PC-3 (cell line): ENCODE results near the gene RFK. TPM values are rescaled to one million over a fixed set of nuclear protein-coding genes. Genes with fewer than 3 reads are reported as not detected.

ENCODE experiments used
- ATAC-seq: fragments of 200-7000 bp; cut with Tn5 transposase; 2 replicates; pipeline ENCODE4 v1.9.1; 2020; ENCODE audit warnings: mild to moderate bottlenecking, moderate library complexity
- BruUV-seq: library from RNA; stranded (reverse); fragments of 400-500 nt; replicated peaks from 2 replicates; lab custom pipeline; 2021; lab: Mats Ljungman, UMichigan
- CTCF ChIA-PET: fragments of 300-600 bp; sonication (Branson Sonifier 250); formaldehyde crosslinking; loops from one replicate; lab custom pipeline; 2022; ENCODE audit warnings: antibody characterized with exemption; lab: Charles Lee
- POLR2A ChIA-PET: fragments of 300-600 bp; sonication (Branson Sonifier 250); formaldehyde crosslinking; loops from one replicate; lab custom pipeline; 2022; ENCODE audit warnings: antibody characterized with exemption; ENCODE audit not compliant: unreplicated experiment; lab: Charles Lee
- DNase-seq: peaks from one replicate; pipeline ENCODE4 v3.0.0-alpha.2; 2015
- H2AFZ ChIP-seq: fragments of 300-600 bp; sonication (generic); 2 replicates; pipeline ENCODE4 v1.6.0; 2016; ENCODE audit warnings: antibody characterized with exemption, low read length
- H3F3A ChIP-seq: fragments of 300-600 bp; sonication (generic); one replicate; pipeline ENCODE4 v1.6.0; 2017; ENCODE audit warnings: antibody characterized with exemption, low read length, control low read depth, mild to moderate bottlenecking; ENCODE audit not compliant: unreplicated experiment
- H3K27ac ChIP-seq: fragments of 300-600 bp; sonication (generic); 2 replicates; pipeline ENCODE4 v1.5.1; 2016; ENCODE audit warnings: mild to moderate bottlenecking, low read length
- H3K27me3 ChIP-seq: fragments of 300-600 bp; sonication (generic); 2 replicates; pipeline ENCODE4 v1.6.1; 2016; ENCODE audit warnings: low read length, mixed read lengths
- H3K36me3 ChIP-seq: fragments of 300-600 bp; sonication (generic); 2 replicates; pipeline ENCODE4 v1.6.1; 2016; ENCODE audit warnings: low read depth, mixed run types, low read length, mixed read lengths
- H3K4me1 ChIP-seq: fragments of 300-600 bp; sonication (generic); 2 replicates; pipeline ENCODE4 v1.5.1; 2016; ENCODE audit warnings: low read length; ENCODE audit not compliant: insufficient read depth
- H3K4me2 ChIP-seq: fragments of 300-600 bp; sonication (generic); 2 replicates; pipeline ENCODE4 v1.6.0; 2016; ENCODE audit warnings: low read length
- H3K4me3 ChIP-seq: fragments of 300-600 bp; sonication (generic); 2 replicates; pipeline ENCODE4 v1.5.1; 2016; ENCODE audit warnings: mild to moderate bottlenecking, low read length, mixed read lengths
- H3K79me2 ChIP-seq: fragments of 300-600 bp; sonication (generic); 2 replicates; pipeline ENCODE4 v1.6.1; 2017; ENCODE audit warnings: low read length, mixed read lengths
- H3K9ac ChIP-seq: fragments of 300-600 bp; sonication (generic); 2 replicates; pipeline ENCODE4 v1.6.0; 2016; ENCODE audit warnings: mild to moderate bottlenecking, low read length
- H3K9me2 ChIP-seq: fragments of 300-600 bp; sonication (generic); replicated peaks from 2 replicates; pipeline ENCODE4 v1.6.1; 2016; ENCODE audit warnings: mixed run types, low read length, mixed read lengths
- H3K9me3 ChIP-seq: fragments of 300-600 bp; sonication (generic); 2 replicates; pipeline ENCODE4 v1.6.1; 2016; ENCODE audit warnings: low read length, mixed read lengths
- H4K20me1 ChIP-seq: fragments of 300-600 bp; sonication (generic); 2 replicates; pipeline ENCODE4 v1.6.1; 2016; ENCODE audit warnings: low read length, mixed read lengths
- EZH2 ChIP-seq: fragments of 300-600 bp; sonication (generic); IDR thresholded peaks from one replicate; pipeline ENCODE4 v1.6.1; 2017; ENCODE audit warnings: antibody characterized with exemption, mild to moderate bottlenecking, low read length; ENCODE audit not compliant: unreplicated experiment
- EZH2phosphoT487 ChIP-seq: fragments of 300-600 bp; sonication (generic); IDR thresholded peaks from 2 replicates; pipeline ENCODE4 v1.6.1; 2018; ENCODE audit warnings: mild to moderate bottlenecking, antibody characterized with exemption, low read length, borderline replicate concordance
- intact Hi-C: fragments of 100-400 bp; cut with micrococcal nuclease; formaldehyde crosslinking; loops from 2 replicates; pipeline ENCODE4 v1.9.0; 2023
- total RNA-seq: library from RNA; depleted of rRNA; stranded (reverse); fragments of >200 nt; gene quantifications from 2 replicates; pipeline ENCODE4 v1.2.3, GENCODE V29; 2014
- TF ChIP-seq, protein P1 (sequence below): fragments of 300-600 bp; sonication (generic); conservative IDR thresholded peaks from 2 replicates; pipeline ENCODE4 v1.5.1; 2017; ENCODE audit warnings: antibody characterized with exemption, low read depth, mild to moderate bottlenecking, low read length

Gene RFK
- total RNA-seq, 1 experiment from 2014 or later: 8.1 TPM

DNA sequence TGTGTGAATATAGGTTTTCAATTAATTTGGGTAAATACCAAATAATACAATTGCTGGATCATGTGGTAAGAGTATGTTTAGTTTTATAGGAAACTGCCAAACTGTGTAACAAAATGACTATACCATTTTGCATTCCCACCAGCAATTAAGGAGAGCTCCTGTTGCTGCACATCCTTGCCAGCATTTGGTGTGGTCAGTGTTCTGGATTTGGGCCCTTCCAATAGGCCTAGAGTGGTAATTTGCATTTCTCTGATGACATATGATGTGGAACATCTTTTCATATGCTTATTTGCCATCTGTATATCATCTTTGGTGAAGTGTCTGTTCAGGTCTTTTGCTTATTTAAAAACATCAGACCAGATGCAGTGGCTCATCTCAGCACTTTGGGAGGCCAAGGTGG, 11.6 kb upstream of the RFK start:
- DNase-seq: no peak
- no peak overlapping the region for H2AFZ ChIP-seq
- no TSS peak for BruUV-seq
- no peaks in the 10 kb centered on the region for H4K20me1 ChIP-seq
- no peaks in the 10 kb centered on the region for H3F3A ChIP-seq
- no peaks in the 10 kb centered on the region for H3K27me3 ChIP-seq
- no peaks in the 10 kb centered on the region for H3K9me2 ChIP-seq
- H3K79me2 ChIP-seq: no peaks in the 10 kb centered on the region
- intact Hi-C loops: no loop called here
- no peak overlapping the region for H3K9ac ChIP-seq
- peaks cover 10% of the 10 kb centered on the region; the same call in 1 of the 2 replicates for H3K4me1 ChIP-seq
- no peaks in the 10 kb centered on the region for H3K9me3 ChIP-seq
- H3K27ac ChIP-seq: no peak overlapping the region
- no peak for ATAC-seq
- H3K4me2 ChIP-seq: no peak overlapping the region
- H3K36me3 ChIP-seq: no peaks in the 10 kb centered on the region
- ChIA-PET POLR2A (no interaction called here), CTCF (no interaction called here)
- TF ChIP-seq, protein P1, sequence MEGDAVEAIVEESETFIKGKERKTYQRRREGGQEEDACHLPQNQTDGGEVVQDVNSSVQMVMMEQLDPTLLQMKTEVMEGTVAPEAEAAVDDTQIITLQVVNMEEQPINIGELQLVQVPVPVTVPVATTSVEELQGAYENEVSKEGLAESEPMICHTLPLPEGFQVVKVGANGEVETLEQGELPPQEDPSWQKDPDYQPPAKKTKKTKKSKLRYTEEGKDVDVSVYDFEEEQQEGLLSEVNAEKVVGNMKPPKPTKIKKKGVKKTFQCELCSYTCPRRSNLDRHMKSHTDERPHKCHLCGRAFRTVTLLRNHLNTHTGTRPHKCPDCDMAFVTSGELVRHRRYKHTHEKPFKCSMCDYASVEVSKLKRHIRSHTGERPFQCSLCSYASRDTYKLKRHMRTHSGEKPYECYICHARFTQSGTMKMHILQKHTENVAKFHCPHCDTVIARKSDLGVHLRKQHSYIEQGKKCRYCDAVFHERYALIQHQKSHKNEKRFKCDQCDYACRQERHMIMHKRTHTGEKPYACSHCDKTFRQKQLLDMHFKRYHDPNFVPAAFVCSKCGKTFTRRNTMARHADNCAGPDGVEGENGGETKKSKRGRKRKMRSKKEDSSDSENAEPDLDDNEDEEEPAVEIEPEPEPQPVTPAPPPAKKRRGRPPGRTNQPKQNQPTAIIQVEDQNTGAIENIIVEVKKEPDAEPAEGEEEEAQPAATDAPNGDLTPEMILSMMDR: no peak
- TF ChIP-seq EZH2: no peak
- TF ChIP-seq EZH2phosphoT487: no peak
- H3K4me3 ChIP-seq: no peak overlapping the region

DNA sequence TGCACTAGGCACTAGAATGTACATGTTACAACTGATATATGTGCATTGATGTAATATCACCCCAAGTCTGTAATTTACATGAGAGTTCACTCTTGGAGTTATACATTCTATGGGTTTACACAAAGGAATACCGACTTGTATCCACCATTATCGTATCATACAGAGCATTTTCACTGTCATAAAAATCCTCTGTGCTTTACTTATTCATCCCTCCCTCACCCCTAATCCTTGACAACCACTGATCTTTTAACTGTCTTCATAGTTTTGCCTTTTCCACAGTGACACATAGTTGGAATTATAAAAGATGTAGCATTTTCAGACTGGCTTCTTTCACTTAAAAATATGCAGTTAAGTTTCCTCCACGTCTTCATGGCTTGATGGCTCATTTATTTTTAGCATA, 11.1 kb upstream of the RFK start:
- H3K4me3 ChIP-seq: no peak overlapping the region
- H3K4me1 ChIP-seq: peaks cover 11% of the 10 kb centered on the region; the same call in 1 of the 2 replicates
- H3F3A ChIP-seq: no peaks in the 10 kb centered on the region
- ChIA-PET CTCF (no interaction called here), POLR2A (no interaction called here)
- H3K9ac ChIP-seq: no peak overlapping the region
- no TSS peak for BruUV-seq
- no peaks in the 10 kb centered on the region for H3K79me2 ChIP-seq
- TF ChIP-seq EZH2 (no peak), EZH2phosphoT487 (no peak)
- TF ChIP-seq, protein P1: no peak
- H3K27ac ChIP-seq: no peak overlapping the region
- DNase-seq: no peak
- H4K20me1 ChIP-seq: no peaks in the 10 kb centered on the region
- H3K9me3 ChIP-seq: no peaks in the 10 kb centered on the region
- H3K27me3 ChIP-seq: no peaks in the 10 kb centered on the region
- no peaks in the 10 kb centered on the region for H3K36me3 ChIP-seq
- intact Hi-C loops: no loop called here
- no peaks in the 10 kb centered on the region for H3K9me2 ChIP-seq
- H3K4me2 ChIP-seq: no peak overlapping the region
- no peak overlapping the region for H2AFZ ChIP-seq
- no peak for ATAC-seq

GRCh38 chr9:76404401-76404800, 10.2 kb upstream of the RFK start:
- no peak for ATAC-seq
- intact Hi-C loops: no loop called here
- no peaks in the 10 kb centered on the region for H3K36me3 ChIP-seq
- POLR2A ChIA-PET: no interaction called here
- H4K20me1 ChIP-seq: no peaks in the 10 kb centered on the region
- no peak overlapping the region for H3K27ac ChIP-seq
- H3F3A ChIP-seq: no peaks in the 10 kb centered on the region
- H3K9ac ChIP-seq: no peak overlapping the region
- H3K27me3 ChIP-seq: no peaks in the 10 kb centered on the region
- H3K4me3 ChIP-seq: no peak overlapping the region
- no peaks in the 10 kb centered on the region for H3K9me2 ChIP-seq
- CTCF ChIA-PET: no interaction called here
- H3K4me2 ChIP-seq: no peak overlapping the region
- peaks cover 15% of the 10 kb centered on the region; the same call in 1 of the 2 replicates for H3K4me1 ChIP-seq
- DNase-seq: no peak
- no peak overlapping the region for H2AFZ ChIP-seq
- H3K9me3 ChIP-seq: no peaks in the 10 kb centered on the region
- BruUV-seq: no TSS peak
- TF ChIP-seq EZH2: no peak
- TF ChIP-seq, protein P1: no peak
- TF ChIP-seq EZH2phosphoT487: no peak
- H3K79me2 ChIP-seq: no peaks in the 10 kb centered on the region
